Measurements from ENCODE around the gene BIRC2. TPM values are rescaled to one million over a fixed set of nuclear protein-coding genes. Genes with fewer than 3 reads are reported as not detected.
A peak's percentile ranks its signal among the peaks of the same experiment; 100 is the strongest.

The BIRC2 gene
- total RNA-seq (2021; ENCODE audit: unreplicated experiment): 32.6 TPM
- 17.2 and 21.4 TPM in 2 replicates for polyA plus RNA-seq (2012)
- percentile 93 among the genes with signal in this experiment for Bru-seq, nascent RNA
- BruChase-seq, experiment 1, labeled RNA remaining after a 6-hour chase: percentile 92 among the genes with signal in this experiment
- percentile 94 among the genes with signal in this experiment for BruChase-seq, experiment 2, labeled RNA remaining after a 2-hour chase
- long read RNA-seq, transcript BIRC2-201 (9 exons, 3,743 nt): major isoform, 50 of 69 reads
- long read RNA-seq, partial matches to known transcripts: 12 of 69 reads
- long read RNA-seq, other reads (novel, unspliced or antisense): 7 of 69 reads

- ChIA-PET POLR2A (interaction anchor here (0.6 kb wide), 1 partner anchor 153 kb away, joined by 3 read pairs; no protein-coding TSS in a partner anchor), CTCF (no interaction called here), RAD21 (ENCODE audit: low non-redundant PET in 1 of 2, low total read pairs in 2 of 2, uncharacterized antibody in 2 of 2, unreplicated experiment in 2 of 2) (no interaction called here)
- Histone ChIP-seq H3K27ac (ENCODE audit: low read depth, low read length) (peak within 1 kb of the TSS; percentile 62), H3K27me3 (ENCODE audit: insufficient read depth, low read length) (no peaks in the 10 kb centered on the region), H2AFZ (ENCODE audit: low read depth, low read length, poor library complexity, severe bottlenecking) (peak within 1 kb of the TSS; percentile 74), H3K9ac (ENCODE audit: low read length) (peak within 1 kb of the TSS; percentile 85), H4K20me1 (ENCODE audit: insufficient read depth) (no peaks in the 10 kb centered on the region), H3K9me3 (ENCODE audit: control insufficient read depth in 1 of 2, insufficient read depth in 1 of 2, low read depth in 1 of 2, low read length in 2 of 2) (no peaks in the 10 kb centered on the region), H3K79me2 (ENCODE audit: insufficient read depth, low read length) (peaks cover 43% of the 10 kb centered on the region), H3K4me2 (ENCODE audit: low read length) (peak within 1 kb of the TSS; percentile 86), H3K36me3 (ENCODE audit: control insufficient read depth in 1 of 2, insufficient read depth in 2 of 2, low read length in 2 of 2) (peaks cover 6 to 10% of the 10 kb centered on the region in 2 experiments; a peak in 2 of 4 replicates), H3K9me2 (ENCODE audit: insufficient read depth) (no peaks in the 10 kb centered on the region), H3K4me3 (replicated peaks in 1 of 2; ENCODE audit: low read depth in 1 of 2, low read length in 2 of 2) (peak within 1 kb of the TSS; percentile 75 to 80), H3K4me1 (ENCODE audit: control insufficient read depth in 1 of 2, insufficient read depth in 2 of 2, low read length in 2 of 2) (peaks cover 2 to 22% of the 10 kb centered on the region in 2 experiments; a peak in 3 of 4 replicates)
- TF ChIP-seq SIN3A (IDR thresholded peaks at IDR 0.05; ENCODE audit: low read depth) (peak; percentile 90), JUND (IDR thresholded peaks at IDR 0.05) (peak; percentile 62), RAD21 (IDR thresholded peaks at IDR 0.05; ENCODE audit: low read depth) (peak; percentile 54), EZH2phosphoT487 (IDR thresholded peaks at IDR 0.05; ENCODE audit: borderline replicate concordance) (no peak), CBX3 (IDR thresholded peaks at IDR 0.05; ENCODE audit: low read depth) (peak; percentile 85; the same call in 1 of the 2 replicates), EGR1 (IDR thresholded peaks at IDR 0.05; ENCODE audit: low read depth) (no peak), FOSL1 (IDR thresholded peaks at IDR 0.05; ENCODE audit: low read depth) (peak; percentile 66), POLR2A (IDR thresholded peaks at IDR 0.05; ENCODE audit: borderline replicate concordance, extremely low read depth, insufficient read depth, insufficient read length) (peak; percentile 63), ELF1 (IDR thresholded peaks at IDR 0.05; ENCODE audit: borderline replicate concordance, low read depth) (peak; percentile 67), ZBTB33 (IDR thresholded peaks at IDR 0.05; ENCODE audit: extremely low read depth, insufficient replicate concordance, low read length) (no peak), EZH2 (IDR thresholded peaks at IDR 0.05) (no peak), SP1 (IDR thresholded peaks at IDR 0.05; ENCODE audit: low read depth) (no peak; the same call in 1 of the 2 replicates), ZFX (IDR thresholded peaks at IDR 0.05) (peak; percentile 89), SRF (IDR thresholded peaks at IDR 0.05; ENCODE audit: low read depth) (peak; percentile 52; the same call in 1 of the 2 replicates), ZNF274 (IDR thresholded peaks at IDR 0.05; ENCODE audit: low read depth, low read length) (no peak), CTCF (IDR thresholded peaks at IDR 0.05 in 2 of 3, conservative IDR thresholded peaks at IDR 0.05 in 1 of 3; ENCODE audit: borderline replicate concordance in 1 of 3, insufficient read depth in 1 of 3, low read depth in 2 of 3, low read length in 2 of 3) (peak; percentile 49 to 76 (median 53); a peak in 5 of 6 replicates), MAX (IDR thresholded peaks at IDR 0.05) (peak; percentile 82), CEBPB (IDR thresholded peaks at IDR 0.05; ENCODE audit: low read depth) (no peak), POLR2AphosphoS5 (IDR thresholded peaks at IDR 0.05; ENCODE audit: low read depth, low read length) (peak; percentile 94), YY1 (IDR thresholded peaks at IDR 0.05; ENCODE audit: extremely low read depth, insufficient replicate concordance, low read depth, low read length) (peak; percentile 57)
- intact Hi-C loops (cut with micrococcal nuclease): loop anchor here (10.0 kb wide), 1 partner anchor 482 kb away; no protein-coding TSS in a partner anchor
- TSS peak; percentile 88 for BruUV-seq (replicated peaks)
- DNase-seq (ENCODE audit: low read depth, low spot score) (peak; percentile 78), ATAC-seq (peak; percentile 91)
Observed at GRCh38 chr11:102346748-102347461, at the start of gene BIRC2. TSS of gene BIRC2 (plus strand) at chr11:102347214. CDS start at chr11:102349855, 2,641 bp downstream.

All from HCT116 (cell line).